MM.1S (cell line): ENCODE measurements around the gene IL10.

Source experiments
- DNase-seq: peaks from one replicate; pipeline ENCODE4 v3.0.0-alpha.2; 2015
- H2AFZ ChIP-seq: fragments of 300-600 bp; sonication (generic); 2 replicates; pipeline ENCODE4 v1.6.0; 2016; ENCODE audit warnings: antibody characterized with exemption, low read length
- H3F3A ChIP-seq: fragments of 300-600 bp; sonication (generic); 2 replicates; pipeline ENCODE4 v1.6.1; 2016; ENCODE audit warnings: mild to moderate bottlenecking, antibody characterized with exemption, low read length, moderate library complexity, mixed read lengths; ENCODE audit not compliant: insufficient read depth
- H3K27ac ChIP-seq: fragments of 300-600 bp; sonication (generic); 2 replicates; pipeline ENCODE4 v1.5.1; 2016; ENCODE audit warnings: mild to moderate bottlenecking, low read length
- H3K27me3 ChIP-seq: fragments of 300-600 bp; sonication (generic); replicated peaks from 2 replicates; pipeline ENCODE4 v1.6.0; 2016; ENCODE audit warnings: low read length; ENCODE audit not compliant: insufficient read depth
- H3K36me3 ChIP-seq: fragments of 300-600 bp; sonication (generic); replicated peaks from 2 replicates; pipeline ENCODE4 v1.6.1; 2016; ENCODE audit warnings: mild to moderate bottlenecking, low read length, mixed read lengths; ENCODE audit not compliant: insufficient read depth
- H3K4me1 ChIP-seq: fragments of 300-600 bp; sonication (generic); 2 replicates; pipeline ENCODE4 v1.6.1; 2016; ENCODE audit warnings: low read length, mixed read lengths
- H3K4me2 ChIP-seq: fragments of 300-600 bp; sonication (generic); 2 replicates; pipeline ENCODE4 v1.6.0; 2016; ENCODE audit warnings: low read depth, low read length
- H3K4me3 ChIP-seq: fragments of 300-600 bp; sonication (generic); 2 replicates; pipeline ENCODE4 v1.5.1; 2016; ENCODE audit warnings: low read length, mixed read lengths
- H3K79me2 ChIP-seq: fragments of 300-600 bp; sonication (generic); 2 replicates; pipeline ENCODE4 v1.6.1; 2016; ENCODE audit warnings: mixed run types, low read length, mixed read lengths
- H3K9ac ChIP-seq: fragments of 300-600 bp; sonication (generic); 2 replicates; pipeline ENCODE4 v1.6.1; 2016; ENCODE audit warnings: low read length, mixed read lengths
- H3K9me2 ChIP-seq: fragments of 300-600 bp; sonication (generic); replicated peaks from 2 replicates; pipeline ENCODE4 v1.6.1; 2016; ENCODE audit warnings: mild to moderate bottlenecking, low read length, mixed read lengths; ENCODE audit not compliant: insufficient read depth
- H3K9me3 ChIP-seq: fragments of 300-600 bp; sonication (generic); replicated peaks from 2 replicates; pipeline ENCODE4 v1.6.1; 2016; ENCODE audit warnings: mild to moderate bottlenecking, low read length, mixed read lengths; ENCODE audit not compliant: insufficient read depth
- H4K20me1 ChIP-seq: fragments of 300-600 bp; sonication (generic); 2 replicates; pipeline ENCODE4 v1.6.1; 2016; ENCODE audit warnings: mild to moderate bottlenecking, low read length, moderate library complexity, mixed read lengths; ENCODE audit not compliant: insufficient read depth
- EZH2 ChIP-seq: fragments of 300-600 bp; sonication (generic); optimal IDR thresholded peaks from 2 replicates; pipeline ENCODE3; 2017; ENCODE audit warnings: low read depth, mild to moderate bottlenecking, antibody characterized with exemption, low read length, mixed read lengths
- EZH2phosphoT487 ChIP-seq: fragments of 300-600 bp; sonication (generic); IDR thresholded peaks from 2 replicates; pipeline ENCODE4 v1.6.1; 2018; ENCODE audit warnings: antibody characterized with exemption, low read length
- TF ChIP-seq, protein P1 (sequence below): fragments of 300-600 bp; sonication (generic); IDR thresholded peaks from 2 replicates; pipeline ENCODE4 v1.5.1; 2016; ENCODE audit warnings: antibody characterized with exemption, low read length, mixed read lengths

IL10 gene

DNA sequence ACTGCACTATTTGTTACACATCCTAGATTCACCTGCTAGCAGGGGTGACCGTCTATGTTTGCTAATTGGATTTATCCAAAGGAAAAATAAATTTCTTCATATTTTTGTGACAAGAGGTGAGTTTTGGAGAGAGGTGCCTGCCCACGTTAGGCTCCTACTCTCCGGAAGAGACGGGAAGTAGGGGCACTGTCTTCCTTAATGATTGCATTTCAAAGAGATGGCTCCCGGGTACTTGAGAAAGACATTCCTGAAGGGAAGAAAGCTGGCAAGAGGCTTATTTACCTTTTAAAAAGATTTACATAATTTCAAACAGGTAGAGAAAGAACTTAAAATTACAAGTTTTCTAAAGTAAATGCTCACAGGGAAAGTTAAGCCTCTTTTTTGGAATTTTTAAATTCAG, 20.4 kb downstream of the IL10 start:
- no peaks in the 10 kb centered on the region for H3F3A ChIP-seq
- H3K27ac ChIP-seq: no peak overlapping the region
- H3K36me3 ChIP-seq: no peaks in the 10 kb centered on the region
- H3K9ac ChIP-seq: no peak overlapping the region
- H3K27me3 ChIP-seq: no peaks in the 10 kb centered on the region
- H3K4me1 ChIP-seq: no peaks in the 10 kb centered on the region
- no peak overlapping the region for H2AFZ ChIP-seq
- H3K9me2 ChIP-seq: no peaks in the 10 kb centered on the region
- no peaks in the 10 kb centered on the region for H4K20me1 ChIP-seq
- H3K4me3 ChIP-seq: no peak overlapping the region
- DNase-seq: no peak
- TF ChIP-seq EZH2 (no peak), EZH2phosphoT487 (no peak)
- TF ChIP-seq, protein P1, sequence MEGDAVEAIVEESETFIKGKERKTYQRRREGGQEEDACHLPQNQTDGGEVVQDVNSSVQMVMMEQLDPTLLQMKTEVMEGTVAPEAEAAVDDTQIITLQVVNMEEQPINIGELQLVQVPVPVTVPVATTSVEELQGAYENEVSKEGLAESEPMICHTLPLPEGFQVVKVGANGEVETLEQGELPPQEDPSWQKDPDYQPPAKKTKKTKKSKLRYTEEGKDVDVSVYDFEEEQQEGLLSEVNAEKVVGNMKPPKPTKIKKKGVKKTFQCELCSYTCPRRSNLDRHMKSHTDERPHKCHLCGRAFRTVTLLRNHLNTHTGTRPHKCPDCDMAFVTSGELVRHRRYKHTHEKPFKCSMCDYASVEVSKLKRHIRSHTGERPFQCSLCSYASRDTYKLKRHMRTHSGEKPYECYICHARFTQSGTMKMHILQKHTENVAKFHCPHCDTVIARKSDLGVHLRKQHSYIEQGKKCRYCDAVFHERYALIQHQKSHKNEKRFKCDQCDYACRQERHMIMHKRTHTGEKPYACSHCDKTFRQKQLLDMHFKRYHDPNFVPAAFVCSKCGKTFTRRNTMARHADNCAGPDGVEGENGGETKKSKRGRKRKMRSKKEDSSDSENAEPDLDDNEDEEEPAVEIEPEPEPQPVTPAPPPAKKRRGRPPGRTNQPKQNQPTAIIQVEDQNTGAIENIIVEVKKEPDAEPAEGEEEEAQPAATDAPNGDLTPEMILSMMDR: no peak
- H3K9me3 ChIP-seq: no peaks in the 10 kb centered on the region
- H3K4me2 ChIP-seq: no peak overlapping the region
- no peaks in the 10 kb centered on the region for H3K79me2 ChIP-seq

- Histone ChIP-seq H3K9me2 (no peaks in the 10 kb centered on the region), H3K9me3 (no peaks in the 10 kb centered on the region), H3F3A (no peaks in the 10 kb centered on the region), H3K79me2 (no peaks in the 10 kb centered on the region), H3K27ac (no peak overlapping the region), H4K20me1 (no peaks in the 10 kb centered on the region), H3K27me3 (no peaks in the 10 kb centered on the region), H2AFZ (no peak overlapping the region), H3K9ac (no peak overlapping the region), H3K4me2 (no peak overlapping the region), H3K4me1 (no peaks in the 10 kb centered on the region), H3K4me3 (no peak overlapping the region), H3K36me3 (no peaks in the 10 kb centered on the region)
- DNase-seq: no peak
- TF ChIP-seq EZH2phosphoT487 (no peak), EZH2 (no peak)
- TF ChIP-seq, protein P1: no peak
Observed at GRCh38 chr1:206748348-206749030, 23.8 kb downstream of the IL10 start.

DNA sequence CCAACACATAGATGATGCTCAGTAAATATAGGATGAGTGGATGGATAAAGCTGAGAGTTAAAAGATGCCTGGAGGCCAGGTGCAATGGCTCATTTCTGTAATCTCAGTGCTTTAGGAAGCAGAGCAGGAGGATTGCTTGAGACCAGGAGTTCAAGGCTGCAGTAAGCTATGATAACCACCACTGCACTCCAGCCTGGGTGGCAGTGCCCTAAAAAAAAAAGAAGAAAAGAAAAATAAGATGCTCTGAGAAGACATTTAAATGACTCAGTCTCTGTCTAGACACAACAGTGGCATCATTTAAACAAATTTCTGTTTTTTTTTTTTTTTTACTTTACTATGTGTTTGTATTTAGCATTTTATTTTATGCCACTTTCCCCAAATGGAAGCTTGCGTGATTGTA, 27.0 kb downstream of the IL10 start:
- H3K4me2 ChIP-seq: no peak overlapping the region
- no peaks in the 10 kb centered on the region for H3K9me2 ChIP-seq
- no peak overlapping the region for H3K4me3 ChIP-seq
- H3K79me2 ChIP-seq: no peaks in the 10 kb centered on the region
- no peaks in the 10 kb centered on the region for H4K20me1 ChIP-seq
- H3F3A ChIP-seq: peaks cover 2% of the 10 kb centered on the region
- H3K36me3 ChIP-seq: no peaks in the 10 kb centered on the region
- TF ChIP-seq, protein P1: no peak
- TF ChIP-seq EZH2phosphoT487: no peak
- TF ChIP-seq EZH2: no peak
- H3K4me1 ChIP-seq: peaks cover 12% of the 10 kb centered on the region
- H3K9me3 ChIP-seq: no peaks in the 10 kb centered on the region
- no peaks in the 10 kb centered on the region for H3K27me3 ChIP-seq
- no peak overlapping the region for H2AFZ ChIP-seq
- H3K27ac ChIP-seq: no peak overlapping the region
- H3K9ac ChIP-seq: no peak overlapping the region
- DNase-seq: no peak
